NT2/D1 (cell line): ENCODE data around the gene CNPY3.
"Not testable (repeated sequence)": the region's sequence is repeated elsewhere in the genome, so short reads cannot be mapped to it uniquely, and the experiment has no call there.

Experiments
- DNase-seq: peaks from one replicate; pipeline ENCODE4 v3.0.0-alpha.2; 2011; ENCODE audit warnings: low read depth, low spot score
- H3K27me3 ChIP-seq: 2 replicates; pipeline ENCODE4 v1.6.0; 2011; ENCODE audit warnings: mild to moderate bottlenecking; ENCODE audit not compliant: insufficient read length, insufficient read depth
- H3K36me3 ChIP-seq: 2 replicates; pipeline ENCODE4 v1.6.1; 2011; ENCODE audit warnings: mild to moderate bottlenecking, low read length, mixed read lengths; ENCODE audit not compliant: insufficient read depth, insufficient read length
- H3K4me1 ChIP-seq: 2 replicates; pipeline ENCODE4 v1.5.1; 2011; ENCODE audit not compliant: insufficient read depth, insufficient read length
- H3K4me3 ChIP-seq: 2 replicates; pipeline ENCODE4 v1.5.1; 2011; ENCODE audit warnings: low read depth; ENCODE audit not compliant: insufficient read length
- H3K9ac ChIP-seq: 2 replicates; pipeline ENCODE4 v1.6.0; 2011; ENCODE audit warnings: low read depth; ENCODE audit not compliant: insufficient read length
- H3K9me3 ChIP-seq: 2 replicates; pipeline ENCODE4 v1.5.1; 2011; ENCODE audit warnings: mild to moderate bottlenecking, low read length; ENCODE audit not compliant: insufficient read depth
- SUZ12 ChIP-seq: IDR thresholded peaks from 2 replicates; pipeline ENCODE4 v1.6.1; 2011; ENCODE audit not compliant: insufficient read length, insufficient read depth; ENCODE audit errors: extremely low read depth
- YY1 ChIP-seq: IDR thresholded peaks from 2 replicates; pipeline ENCODE4 v1.6.1; 2011; ENCODE audit not compliant: insufficient read length, insufficient read depth
- ZNF274 ChIP-seq: IDR thresholded peaks from 2 replicates; pipeline ENCODE4 v1.6.1; 2011; ENCODE audit warnings: mild to moderate bottlenecking, low read depth, low read length

CNPY3 gene

GRCh38 chr6:42891199-42891722, 38.0 kb upstream of the CNPY3 start:
- peak overlapping the region; percentile 83 for H3K4me3 ChIP-seq
- H3K27me3 ChIP-seq: no peaks in the 10 kb centered on the region
- no peaks in the 10 kb centered on the region for H3K9me3 ChIP-seq

GRCh38 chr6:42894041-42894828, 35.0 kb upstream of the CNPY3 start:
- H3K27me3 ChIP-seq, H3K9ac ChIP-seq, H3K9me3 ChIP-seq, H3K36me3 ChIP-seq, DNase-seq, H3K4me3 ChIP-seq, H3K4me1 ChIP-seq: not testable (repeated sequence)

More at GRCh38 chr6:42891199-42891722, 38.0 kb upstream of the CNPY3 start:
- Histone ChIP-seq H3K9ac (peak overlapping the region; percentile 95), H3K4me1 (no peaks in the 10 kb centered on the region), H3K36me3 (peaks cover 8% of the 10 kb centered on the region)
- no peak for DNase-seq
- TF ChIP-seq SUZ12 (no peak), ZNF274 (no peak), YY1 (no peak)

GRCh38 chr6:42896178-42896719, 33.0 kb upstream of the CNPY3 start:
- H3K9ac ChIP-seq: no peak overlapping the region

GRCh38 chr6:42898891-42899361, 30.4 kb upstream of the CNPY3 start:
- Histone ChIP-seq H3K4me1 (no peaks in the 10 kb centered on the region), H3K9me3 (no peaks in the 10 kb centered on the region), H3K27me3 (peaks cover 5% of the 10 kb centered on the region), H3K4me3 (no peak overlapping the region), H3K9ac (no peak overlapping the region), H3K36me3 (no peaks in the 10 kb centered on the region)
- peak; percentile 38 for DNase-seq
- no peak for TF ChIP-seq YY1
- TF ChIP-seq ZNF274: no peak
- no peak for TF ChIP-seq SUZ12

More at GRCh38 chr6:42896178-42896719, 33.0 kb upstream of the CNPY3 start:
- Histone ChIP-seq H3K4me1 (no peaks in the 10 kb centered on the region), H3K9me3 (no peaks in the 10 kb centered on the region), H3K36me3 (no peaks in the 10 kb centered on the region), H3K27me3 (peaks cover 3% of the 10 kb centered on the region), H3K4me3 (no peak overlapping the region)
- TF ChIP-seq YY1: no peak
- TF ChIP-seq SUZ12: no peak
- no peak for TF ChIP-seq ZNF274
- DNase-seq: no peak

GRCh38 chr6:42899871-42900270, 29.4 kb upstream of the CNPY3 start:
- no peaks in the 10 kb centered on the region for H3K9me3 ChIP-seq
- no peaks in the 10 kb centered on the region for H3K4me1 ChIP-seq
- TF ChIP-seq ZNF274 (no peak), YY1 (no peak), SUZ12 (no peak)
- H3K9ac ChIP-seq: no peak overlapping the region
- peaks cover 5% of the 10 kb centered on the region for H3K27me3 ChIP-seq
- no peak for DNase-seq
- H3K4me3 ChIP-seq: no peak overlapping the region
- H3K36me3 ChIP-seq: no peaks in the 10 kb centered on the region

- no peaks in the 10 kb centered on the region for H3K4me1 ChIP-seq
These were observed 27.7 kb upstream of the CNPY3 start for GRCh38 chr6:42901538-42901957.

GRCh38 chr6:42902429-42903263, 26.6 kb upstream of the CNPY3 start:
- not testable (repeated sequence) for H3K4me3 ChIP-seq, H3K9ac ChIP-seq, H3K4me1 ChIP-seq, H3K9me3 ChIP-seq, H3K36me3 ChIP-seq, DNase-seq, H3K27me3 ChIP-seq

More at GRCh38 chr6:42901538-42901957, 27.7 kb upstream of the CNPY3 start:
- TF ChIP-seq YY1 (no peak), ZNF274 (no peak), SUZ12 (no peak)
- no peaks in the 10 kb centered on the region for H3K36me3 ChIP-seq
- no peak overlapping the region for H3K9ac ChIP-seq
- H3K4me3 ChIP-seq: no peak overlapping the region
- no peaks in the 10 kb centered on the region for H3K9me3 ChIP-seq
- H3K27me3 ChIP-seq: peaks cover 5% of the 10 kb centered on the region
- DNase-seq: peak; percentile 57
